ENCODE measurements around the gene DIAPH3.

DIAPH3 gene

DNA sequence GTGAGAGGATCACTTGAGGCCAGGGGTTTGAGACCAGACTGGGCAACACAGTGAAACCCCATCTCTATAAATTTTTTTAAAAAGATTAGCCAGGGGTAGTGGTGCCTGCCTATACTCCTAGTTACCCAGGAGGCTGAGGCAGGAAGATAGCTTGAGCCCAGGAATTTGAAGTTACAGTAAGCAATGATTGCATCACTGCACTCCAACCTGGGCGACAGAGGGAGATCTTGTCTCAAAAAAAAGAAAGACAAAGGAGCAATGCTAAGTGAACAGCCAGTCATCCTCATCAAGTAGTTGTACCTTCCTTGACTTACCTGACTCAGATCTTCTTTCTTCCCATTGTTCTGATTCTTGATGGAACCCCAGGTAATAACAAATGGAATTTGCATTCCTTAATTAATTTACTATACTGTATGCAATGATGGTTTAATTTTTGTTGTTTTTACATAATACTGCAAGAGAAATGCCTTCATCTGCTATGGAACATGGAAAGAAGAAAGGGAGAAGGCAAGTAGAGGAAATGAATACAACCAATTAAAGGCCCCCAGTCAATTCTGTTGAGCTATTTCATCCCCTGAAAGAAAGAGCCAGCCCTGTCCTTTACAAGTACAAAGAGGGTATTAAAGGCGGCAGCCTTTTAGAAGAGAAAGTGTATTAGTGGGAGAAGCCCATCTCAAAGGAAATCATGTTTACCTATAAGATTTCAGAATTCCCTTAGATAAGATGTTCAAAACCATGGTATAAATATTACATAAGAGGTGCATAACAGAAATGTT lies 316.7 kb downstream of the DIAPH3 start:
- DNase-seq = no peak

DNA sequence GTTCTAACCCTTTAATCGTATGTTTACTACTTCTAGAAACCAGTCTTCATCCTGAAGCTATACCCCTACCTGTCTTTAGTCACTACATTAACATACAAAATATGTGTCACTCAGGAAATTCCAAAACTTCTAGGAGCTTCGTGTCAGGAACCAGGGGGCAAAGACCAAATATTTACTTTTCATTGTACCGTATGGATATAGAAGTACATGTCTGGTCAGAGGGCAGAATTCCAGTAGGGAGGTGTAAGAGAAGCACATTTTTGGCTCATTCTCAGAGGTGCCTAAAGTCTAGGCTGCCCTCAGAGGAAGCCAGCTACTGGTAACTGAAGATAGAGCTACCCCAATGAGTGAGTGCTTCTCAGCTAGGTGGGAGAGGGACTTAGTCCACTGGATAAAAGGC lies 320.7 kb downstream of the DIAPH3 start:
- DNase-seq = no peak

DNA sequence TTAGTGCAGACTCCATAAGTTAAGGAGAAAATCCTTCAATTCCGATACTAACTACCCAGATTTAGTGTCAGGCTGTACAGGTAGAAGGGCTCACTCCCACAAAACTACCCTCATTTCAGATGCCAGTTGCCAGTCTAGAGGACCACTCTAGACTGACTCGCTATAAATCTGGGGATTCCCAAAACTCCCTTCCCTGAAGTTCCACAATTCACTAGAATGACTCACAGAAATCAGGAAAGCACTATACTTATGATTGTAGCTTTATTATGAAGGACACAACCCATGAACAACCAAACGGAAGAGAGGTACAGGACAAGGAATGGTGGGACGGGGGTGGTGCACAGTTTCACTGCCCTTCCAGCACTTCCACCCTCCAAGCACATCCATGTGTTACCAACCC lies 321.2 kb downstream of the DIAPH3 start:
- no peak for DNase-seq

DNA sequence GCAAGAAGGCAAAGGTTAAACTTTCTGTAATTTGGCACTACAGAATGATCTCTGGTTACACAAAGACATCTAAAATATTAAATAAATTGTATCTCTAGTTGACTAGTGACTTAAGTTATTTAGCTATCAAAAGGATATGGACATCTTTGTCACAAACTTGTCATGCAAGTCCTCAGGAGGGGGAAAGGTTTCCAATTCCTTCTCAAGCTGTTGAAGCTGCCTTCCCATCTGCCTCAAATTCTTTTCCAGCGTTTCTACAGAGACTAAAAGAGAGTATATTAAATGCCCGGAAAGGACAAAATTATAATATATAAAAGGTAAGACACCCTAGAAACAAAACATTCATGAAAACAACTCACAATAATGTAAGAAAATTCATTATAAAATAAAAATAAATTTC lies 324.5 kb downstream of the DIAPH3 start:
- DNase-seq = peak; percentile 60

DNA sequence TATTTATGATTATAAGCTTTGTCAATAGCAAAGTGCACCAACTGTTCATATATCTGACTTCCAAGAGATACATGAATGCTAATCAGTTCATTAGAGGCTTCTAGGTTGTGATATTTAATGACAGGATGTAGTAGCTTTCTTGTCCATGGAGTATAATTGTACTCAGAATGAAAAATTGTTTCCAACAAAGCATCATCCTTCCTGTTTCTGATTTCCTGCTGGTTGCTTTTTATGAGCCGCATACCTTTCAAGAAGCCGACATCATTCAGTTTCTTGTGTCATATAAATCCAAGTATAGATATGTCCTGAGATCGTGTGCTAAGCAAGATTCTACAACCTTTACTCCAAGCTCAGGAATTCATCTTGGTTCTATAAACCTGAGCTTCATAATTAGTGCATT lies 326.6 kb downstream of the DIAPH3 start:
- no peak for DNase-seq

DNA sequence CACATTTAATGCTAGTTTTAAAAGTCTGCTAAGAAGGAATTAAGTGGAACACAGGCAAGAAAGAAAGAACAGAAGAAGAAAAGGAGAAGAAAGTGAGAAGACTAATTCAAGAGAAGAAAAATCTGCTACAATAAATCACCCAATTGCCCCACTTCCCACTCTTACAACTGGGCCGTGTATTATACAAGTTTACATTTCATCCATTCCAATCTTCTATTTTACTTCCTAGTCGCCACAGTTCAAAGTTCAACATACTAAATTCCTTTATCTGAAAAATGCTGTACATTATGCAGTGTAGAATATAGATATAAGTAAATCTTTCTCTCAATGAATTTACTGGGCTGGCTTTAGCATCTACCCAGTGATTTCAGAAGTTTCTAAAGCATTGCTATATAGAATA lies 328.2 kb downstream of the DIAPH3 start:
- no peak for DNase-seq

DNA sequence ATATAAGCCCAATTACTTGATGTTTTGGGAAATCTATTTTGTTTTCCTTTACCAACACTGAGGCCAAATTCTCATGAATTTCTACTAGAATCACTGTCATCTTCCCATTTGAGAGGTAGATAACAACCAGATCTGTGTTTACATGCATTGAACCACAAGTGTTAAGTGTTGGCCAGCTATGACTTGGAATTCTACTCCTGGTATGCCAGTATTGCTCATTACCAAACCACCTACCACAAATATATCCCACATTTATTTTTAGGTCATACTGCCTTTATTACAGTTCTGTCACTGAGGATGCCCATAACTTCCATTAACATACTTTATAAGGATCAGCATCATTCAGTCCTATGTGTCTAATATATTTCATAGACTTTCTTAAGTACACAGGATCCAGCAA lies 328.9 kb downstream of the DIAPH3 start:
- no peak for DNase-seq

DNA sequence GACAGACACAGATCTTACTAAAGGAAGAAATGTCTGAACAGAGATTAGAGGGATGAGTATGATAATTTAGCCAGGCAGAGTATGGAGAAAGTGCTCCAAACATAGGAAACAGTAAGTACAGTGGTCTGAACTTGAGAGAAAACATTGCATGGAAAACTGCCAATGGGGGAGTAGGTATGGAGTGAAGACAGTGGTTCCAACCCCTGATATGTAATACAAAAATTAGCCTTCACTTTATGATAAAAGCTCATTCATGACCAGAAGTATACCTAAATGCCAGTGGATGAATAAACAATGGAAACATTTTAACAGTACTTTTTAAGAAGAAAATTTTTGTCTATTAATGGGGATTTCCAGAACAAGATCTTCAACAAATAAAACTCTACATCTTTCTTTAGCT lies 334.0 kb downstream of the DIAPH3 start:
- no peak for DNase-seq

DNA sequence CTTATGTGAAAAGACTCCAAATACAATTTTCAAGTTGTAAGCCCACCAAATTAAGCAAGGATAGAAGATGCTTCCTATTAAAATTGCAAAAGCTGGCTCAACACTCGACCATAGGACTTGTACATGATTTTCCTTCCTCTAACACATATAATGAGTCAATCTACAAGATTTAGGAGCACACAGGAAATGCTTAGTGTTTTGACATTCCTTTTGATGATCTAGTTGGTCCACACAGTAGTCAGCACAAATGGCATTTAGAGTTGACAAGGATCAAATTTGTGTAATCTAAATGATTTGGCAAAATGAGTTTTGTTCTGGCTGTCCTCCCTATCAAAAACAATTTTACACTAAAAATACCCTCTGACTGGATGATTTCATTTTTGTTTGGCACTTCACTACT lies 340.2 kb downstream of the DIAPH3 start:
- DNase-seq = no peak

DNA sequence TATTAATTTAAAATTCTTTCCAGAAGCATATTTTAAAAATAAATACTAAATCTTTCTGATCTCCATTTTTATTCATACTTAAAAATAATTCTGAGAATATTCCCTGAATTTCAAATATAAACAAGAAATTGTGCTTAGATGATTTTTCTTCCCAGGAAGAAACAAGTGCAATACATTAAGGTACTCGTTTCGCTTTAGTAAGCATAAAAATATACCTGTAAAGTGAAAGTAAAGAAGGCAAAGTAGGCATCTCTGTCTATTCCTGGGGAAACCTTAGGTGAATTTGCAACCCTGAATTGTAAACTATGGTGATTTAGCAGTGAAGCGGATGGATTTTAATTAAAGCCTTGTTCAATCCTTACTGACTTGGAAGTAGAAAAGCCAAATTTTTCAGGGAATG lies 354.2 kb downstream of the DIAPH3 start:
- DNase-seq = no peak

DNA sequence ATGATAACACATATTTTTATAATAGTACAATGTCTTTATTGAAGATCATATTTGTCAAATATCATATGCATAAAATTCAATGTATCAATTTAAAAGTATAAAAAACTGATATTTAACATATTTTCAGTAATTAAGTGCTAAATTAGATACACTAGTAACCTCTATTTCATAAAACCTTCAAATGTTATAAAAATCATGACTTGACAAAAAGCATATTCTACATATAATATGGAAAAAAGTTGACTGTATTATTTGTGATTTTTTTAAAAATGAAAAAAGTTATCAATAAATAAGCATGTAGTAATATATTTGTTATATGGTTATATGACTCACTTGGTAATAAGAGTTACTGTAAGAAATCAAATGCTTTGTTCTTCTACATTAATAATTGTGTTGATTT lies 356.9 kb downstream of the DIAPH3 start:
- DNase-seq = no peak

DNA sequence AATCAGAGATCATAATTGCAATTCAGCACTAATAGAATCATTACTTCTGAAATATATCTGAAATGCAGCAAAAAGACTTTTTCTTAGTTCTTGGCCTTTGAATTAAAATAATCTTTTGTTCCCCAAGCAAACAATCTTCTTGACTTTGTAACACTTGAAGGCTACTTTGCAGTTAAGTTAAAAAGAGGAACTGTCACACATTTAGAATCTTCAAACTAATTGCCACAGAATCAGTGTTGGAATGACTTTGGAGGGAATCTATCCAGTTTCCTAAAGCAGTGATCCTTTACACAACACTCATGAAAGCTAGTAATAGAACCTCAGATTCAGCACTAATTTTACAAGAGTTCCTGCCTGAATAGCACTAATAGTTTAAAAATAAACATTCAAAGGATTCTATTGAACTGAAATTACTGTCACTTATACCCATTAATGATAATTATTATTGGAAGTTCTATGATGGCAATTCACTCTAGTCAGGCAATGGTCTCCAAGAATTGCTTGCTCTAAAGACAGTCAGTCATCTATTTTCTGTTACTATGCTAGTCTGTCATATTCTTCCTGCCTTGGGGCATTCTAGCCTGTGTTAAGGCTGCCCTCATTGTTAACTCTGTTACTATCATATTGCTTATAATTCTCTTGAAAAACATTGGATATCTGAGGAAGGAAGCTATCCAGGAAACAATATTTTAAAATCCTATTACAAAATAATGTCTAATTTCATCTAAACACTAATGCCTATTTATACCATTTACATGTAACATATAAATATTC lies 362.4 kb downstream of the DIAPH3 start:
- DNase-seq = no peak

DNA sequence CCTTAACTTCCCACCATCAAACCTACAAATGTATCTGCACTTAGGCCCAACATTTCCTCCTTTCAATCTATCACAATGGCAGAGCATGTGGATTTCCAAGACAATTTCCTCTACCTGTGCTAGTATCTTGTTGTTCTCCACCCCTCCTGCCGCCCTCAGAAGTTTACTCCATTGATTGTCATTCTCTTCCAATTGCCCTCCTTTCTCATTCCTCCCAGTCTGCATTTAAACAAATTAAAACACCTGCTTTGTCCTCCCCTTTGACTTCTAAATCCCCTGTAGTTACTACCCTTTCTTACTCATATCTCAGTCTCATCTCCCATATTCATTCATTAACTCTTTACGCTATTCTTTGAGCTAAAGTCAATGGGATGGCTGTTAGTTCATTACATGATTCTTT lies 370.6 kb downstream of the DIAPH3 start:
- DNase-seq = no peak

DNA sequence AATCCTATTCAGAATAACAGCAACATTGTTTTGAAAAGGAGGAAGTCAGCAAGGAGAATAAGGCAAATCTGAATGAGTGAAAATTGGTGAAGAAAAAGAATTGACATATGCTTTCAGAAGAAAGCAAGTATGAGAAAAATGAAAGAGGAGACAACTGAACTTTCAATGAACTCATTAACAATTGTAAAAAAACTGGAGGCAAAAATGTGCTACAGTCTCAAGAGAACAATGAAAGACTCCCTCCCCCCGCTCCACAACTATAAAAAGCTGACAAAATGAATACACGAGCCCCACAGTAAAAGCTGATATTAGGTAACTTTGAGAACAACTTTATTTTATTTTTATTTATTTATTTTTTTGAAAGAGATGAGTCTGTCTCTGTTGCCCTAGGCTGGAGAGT lies 373.1 kb downstream of the DIAPH3 start:
- DNase-seq = peak; percentile 90

DNA sequence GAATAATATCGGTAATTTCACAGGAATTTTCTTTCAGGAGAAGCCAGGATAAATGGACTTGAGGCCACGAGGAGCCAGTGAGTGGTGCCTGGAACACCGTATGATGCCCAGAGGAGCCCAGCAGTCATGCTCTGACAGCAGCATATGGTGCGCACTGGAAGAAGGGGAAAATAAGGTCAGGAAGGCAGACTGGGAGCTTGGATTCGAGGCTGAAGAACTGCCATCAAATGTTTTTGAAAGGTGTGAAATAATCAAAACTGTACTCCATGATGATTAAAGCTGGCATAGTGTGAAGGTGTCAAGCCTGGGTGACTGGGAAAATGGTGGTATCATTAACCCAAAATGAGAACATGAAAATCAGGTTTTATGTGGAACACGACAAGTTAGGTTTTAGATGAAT lies 374.2 kb downstream of the DIAPH3 start:
- peak; percentile 41 for DNase-seq

DNA sequence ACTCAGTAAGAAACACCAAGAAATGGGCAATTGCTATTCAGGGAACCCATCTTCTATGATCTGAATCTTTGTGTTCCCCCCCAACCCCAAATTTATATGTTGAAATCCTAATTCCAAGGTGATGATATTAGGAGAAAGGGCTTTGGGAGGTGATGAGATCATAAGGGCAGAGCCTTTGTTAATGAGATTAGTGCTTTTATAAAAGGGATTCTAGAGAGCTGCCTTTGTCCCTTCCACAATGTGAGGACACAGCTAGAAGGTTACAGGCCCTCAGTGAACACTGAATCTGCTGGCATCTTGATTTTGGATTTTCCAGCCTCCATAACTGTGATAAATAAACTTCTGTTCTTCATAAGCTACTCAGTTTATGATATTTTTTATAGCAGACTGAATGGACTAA lies 376.0 kb downstream of the DIAPH3 start:
- DNase-seq = no peak

DNA sequence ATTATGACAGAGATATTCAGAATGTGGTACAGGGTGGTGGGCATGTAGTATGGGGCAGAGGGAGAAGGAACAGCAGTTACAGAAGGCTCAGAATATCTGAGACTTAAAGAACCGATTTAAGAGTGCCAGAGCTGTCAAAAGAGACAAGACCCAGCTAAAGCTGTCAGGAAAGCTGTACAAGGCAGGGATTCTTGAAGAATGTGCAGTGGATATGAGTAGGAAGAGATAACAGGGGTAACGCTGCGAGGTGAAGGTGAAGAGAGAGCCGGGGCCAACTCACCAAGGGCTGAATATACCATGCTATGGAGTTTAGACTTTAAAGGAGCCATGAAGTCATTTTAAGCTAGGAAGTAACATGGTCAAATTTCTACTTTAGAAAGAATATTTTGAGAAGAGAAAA lies 381.0 kb downstream of the DIAPH3 start:
- no peak for DNase-seq

DNA sequence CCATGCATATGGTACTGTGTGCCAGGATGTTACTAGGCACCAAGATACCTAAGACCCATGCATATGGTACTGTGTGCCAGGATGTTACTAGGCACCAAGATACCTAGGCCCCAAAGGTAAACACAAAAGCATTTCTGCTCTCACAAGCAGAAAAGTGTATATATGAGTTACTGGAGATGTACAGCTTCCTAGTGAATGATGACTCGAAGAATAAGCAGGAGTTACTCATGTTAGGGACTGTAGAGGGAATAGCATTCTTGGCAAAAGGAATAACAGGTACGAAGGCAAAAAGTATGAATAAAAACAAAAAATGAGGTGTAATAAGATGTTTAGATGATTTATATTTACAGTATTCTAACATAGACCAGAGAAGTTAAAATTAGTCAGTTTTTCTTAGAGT lies 383.7 kb downstream of the DIAPH3 start:
- DNase-seq = peak; percentile 16

DNA sequence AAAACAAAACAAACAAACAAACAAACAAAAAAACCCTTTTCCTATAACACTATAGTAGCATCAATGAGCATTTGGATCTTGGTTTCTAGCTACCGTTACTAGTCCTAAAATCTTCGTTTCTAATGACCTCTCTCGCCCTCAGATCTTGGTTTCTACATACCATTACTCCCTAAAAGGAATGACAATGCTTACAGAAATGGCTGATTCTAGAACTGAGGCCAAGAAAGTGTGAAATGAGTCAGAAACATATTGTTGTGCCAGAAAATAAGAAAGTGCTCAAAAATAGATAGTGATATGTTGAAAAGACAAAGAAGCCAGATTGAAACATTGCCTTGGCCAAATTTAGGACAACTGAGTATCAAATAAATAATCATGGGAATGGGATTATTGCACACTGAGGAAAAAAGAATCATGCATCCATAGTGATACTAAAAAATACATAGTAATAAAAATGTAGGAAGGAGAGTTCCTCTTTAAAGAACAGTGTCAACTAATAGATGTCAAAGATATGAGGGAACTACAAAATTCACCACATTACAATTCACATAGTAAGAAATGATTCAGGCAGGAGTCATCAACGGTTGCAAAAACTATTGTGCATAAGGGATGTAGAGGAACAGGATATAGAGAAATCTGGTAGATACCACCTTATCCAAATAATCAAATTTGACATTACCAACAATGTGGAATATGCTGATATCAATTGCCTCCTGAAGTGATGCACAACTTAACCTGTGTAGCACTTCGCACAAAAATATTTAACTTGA lies 386.6 kb downstream of the DIAPH3 start:
- DNase-seq = no peak

DNA sequence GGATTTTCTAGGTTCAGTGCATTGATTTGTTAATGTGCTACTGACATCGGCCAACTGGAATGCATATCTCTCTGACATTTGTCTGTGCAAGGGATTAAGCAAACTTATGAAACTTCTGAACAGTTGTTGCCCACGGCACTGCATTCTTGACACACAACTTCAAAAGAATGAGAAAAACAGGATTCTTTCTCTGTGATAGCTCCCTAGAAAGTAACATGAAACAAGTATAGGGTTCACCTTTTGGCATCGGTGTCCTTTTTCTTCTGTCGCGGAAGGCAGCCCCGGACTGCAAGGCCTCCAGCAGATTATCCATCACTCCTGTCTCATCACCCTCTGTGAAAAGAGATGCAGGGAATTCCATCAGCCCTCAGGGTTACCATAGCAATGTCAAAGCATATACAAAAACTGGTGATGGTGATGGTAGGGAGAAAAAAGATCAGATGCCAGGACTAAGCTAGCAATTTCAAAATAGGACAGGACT lies 389.2 kb downstream of the DIAPH3 start:
- peak; percentile 45 for DNase-seq

DNA sequence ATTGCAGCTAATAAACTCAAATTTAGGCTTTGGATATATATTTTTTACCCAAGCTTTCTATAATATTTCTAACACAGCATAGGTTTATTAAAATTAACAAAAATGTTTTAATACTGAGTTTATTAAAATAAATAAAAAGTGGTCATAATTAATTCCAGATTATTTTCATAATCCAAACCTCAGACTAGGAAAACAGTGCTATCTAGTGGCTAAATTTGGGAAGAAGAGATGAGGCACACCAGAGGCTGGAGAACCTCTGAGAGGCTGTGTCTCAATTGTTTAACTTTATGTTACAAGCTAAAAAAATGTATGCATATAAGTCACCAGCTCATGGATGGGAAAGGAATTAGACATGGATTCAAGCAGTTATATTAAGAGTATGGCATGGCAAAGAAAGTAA lies 392.5 kb downstream of the DIAPH3 start:
- peak; percentile 64 for DNase-seq

DNA sequence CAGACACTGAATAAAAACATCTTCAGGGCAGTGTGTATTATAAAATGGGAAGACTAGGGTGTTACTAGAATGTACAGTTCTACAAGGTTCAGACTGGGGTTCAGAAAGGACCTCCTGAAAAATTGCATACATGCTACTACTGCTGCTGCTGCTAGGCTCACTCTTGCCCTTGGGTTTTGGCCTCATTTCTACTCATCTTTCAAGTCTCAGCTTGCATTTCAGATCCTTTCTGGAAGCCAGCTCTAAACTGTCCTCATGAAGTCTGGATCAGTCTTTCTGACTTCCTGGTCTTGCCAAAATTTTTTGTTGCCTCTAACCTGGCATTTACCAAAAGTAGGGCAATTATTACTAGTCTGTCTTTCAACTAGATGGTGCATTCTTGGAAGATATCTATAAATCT lies 393.3 kb downstream of the DIAPH3 start:
- DNase-seq = no peak

DNA sequence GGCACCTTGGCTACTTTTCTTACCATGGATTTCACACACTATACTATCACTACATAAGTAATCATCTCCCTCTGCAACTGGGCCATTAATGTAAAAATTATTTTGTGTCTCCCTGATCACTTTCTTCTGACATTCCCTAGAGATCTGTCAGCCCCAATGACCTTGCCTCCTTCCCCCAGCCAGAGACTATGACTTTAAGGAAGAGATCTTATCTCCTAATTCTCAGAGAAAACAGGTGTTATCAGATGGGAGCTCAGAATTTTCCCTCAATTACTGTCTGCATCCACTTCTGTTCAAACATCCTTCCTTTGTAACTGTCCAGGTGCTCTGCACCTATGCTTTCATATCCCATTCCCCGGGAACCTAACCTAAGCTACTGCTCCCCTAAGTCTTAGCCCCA lies 397.5 kb downstream of the DIAPH3 start:
- peak; percentile 41 for DNase-seq

Data from NCI-H2171 treated with DMSO at 0.1 percent for 48 hours (cell line).